Measurements from ENCODE around the gene TPRG1L.
A peak's percentile ranks its signal among the peaks of the same experiment; 100 is the strongest.

The TPRG1L gene

GRCh38 chr1:3668585-3669300 lies 43.9 kb downstream of the TPRG1L start:
- peak in 1 of 2 experiments; percentile 53 for DNase-seq

- DNase-seq, result no peak
Measured at GRCh38 chr1:3669421-3669821, 44.6 kb downstream of the TPRG1L start.

GRCh38 chr1:3669971-3670431 lies 45.2 kb downstream of the TPRG1L start:
- DNase-seq, result no peak

GRCh38 chr1:3670823-3671265 lies 46.0 kb downstream of the TPRG1L start:
- no peak for DNase-seq

- no peak for DNase-seq
Measured at GRCh38 chr1:3671371-3672180, 46.8 kb downstream of the TPRG1L start.

- no peak for DNase-seq
Measured at GRCh38 chr1:3672231-3672970, 47.6 kb downstream of the TPRG1L start.

- DNase-seq, result no peak
Measured at GRCh38 chr1:3672971-3673361, 48.2 kb downstream of the TPRG1L start.

GRCh38 chr1:3673381-3674099 lies 48.7 kb downstream of the TPRG1L start:
- no peak for DNase-seq

GRCh38 chr1:3674100-3675094 lies 49.6 kb downstream of the TPRG1L start:
- peak in 1 of 2 experiments; percentile 26 for DNase-seq

- no peak for DNase-seq
Measured at GRCh38 chr1:3675436-3675835, 50.6 kb downstream of the TPRG1L start.

- DNase-seq, result no peak
Measured at GRCh38 chr1:3676581-3677470, 52.0 kb downstream of the TPRG1L start.

GRCh38 chr1:3677484-3677883 lies 52.7 kb downstream of the TPRG1L start:
- no peak for DNase-seq

GRCh38 chr1:3678361-3679097 lies 53.7 kb downstream of the TPRG1L start:
- DNase-seq, result no peak

- DNase-seq, result no peak
Measured at GRCh38 chr1:3679098-3679555, 54.3 kb downstream of the TPRG1L start.

Data from NCI-H446 (cell line).